Measurements from ENCODE around the gene GMPR2. TPM values are rescaled to one million over a fixed set of nuclear protein-coding genes. Genes with fewer than 3 reads are reported as not detected.
"Not testable (repeated sequence)": the region's sequence is repeated elsewhere in the genome, so short reads cannot be mapped to it uniquely, and the experiment has no call there.

GMPR2 gene
- total and polyA plus RNA-seq, 2 of the 13 experiments (the other 11 are each of a cell fraction or from before 2014, with no cell fraction given): 210 to 273 TPM

- peaks cover 69% of the 10 kb centered on the region for H3K79me2 ChIP-seq (ENCODE audit: insufficient read depth, low read length)
- intact Hi-C loops (cut with micrococcal nuclease; ENCODE audit: unreplicated experiment); H3K9me3 ChIP-seq (ENCODE audit: low read length); H3K27me3 ChIP-seq (ENCODE audit: control insufficient read depth in 1 of 2, insufficient read depth in 2 of 2, low read length in 2 of 2); H3K4me2 ChIP-seq (ENCODE audit: low read depth, low read length); in situ Hi-C loops (cut with HindIII; ENCODE audit: extremely low pct_ligation_motif_present, low pct_unique_long_range_greater_than_20kb); FAIRE-seq; H3K9ac ChIP-seq (ENCODE audit: insufficient read depth, low read depth, low read length); DNase-seq (ENCODE audit: low spot score); H4K20me1 ChIP-seq (ENCODE audit: insufficient read depth, low read length); H3K27ac ChIP-seq (ENCODE audit: extremely low read length, insufficient read depth, low read length); BruUV-seq (replicated peaks); CTCF ChIA-PET (ENCODE audit: low intra/inter-chr PET ratio, low total read pairs); H3K4me3 ChIP-seq (replicated peaks in 1 of 3; ENCODE audit: insufficient read depth in 1 of 3, low read depth in 2 of 3, low read length in 3 of 3); H2AFZ ChIP-seq (ENCODE audit: low read length); TF ChIP-seq ZBTB40 (IDR thresholded peaks at IDR 0.05): not testable (repeated sequence)
- WGBS (ENCODE audit: low lambda C conversion rate): 96% methylated on average over 4 of the region's 4 CpGs
- POLR2A ChIA-PET: interaction anchor here (0.6 to 4.4 kb wide), 6 partner anchors 9 to 207 kb away, joined by 3 to 21 read pairs (median 3); partner anchors contain the start of genes CHMP4A, CIDEB, DHRS1 and NOP9
- H3K4me1 ChIP-seq (ENCODE audit: insufficient read depth, low read length): peaks cover 10% of the 10 kb centered on the region; the same call in 1 of the 2 replicates
- H3K36me3 ChIP-seq (replicated peaks in 1 of 2; ENCODE audit: control insufficient read depth in 1 of 2, insufficient read depth in 2 of 2, low read length in 2 of 2): peaks cover 4 to 12% of the 10 kb centered on the region in 2 experiments; a peak in 4 of 5 replicates
- ATAC-seq: peak; percentile 30; the same call in 2 of the 3 replicates
- TF ChIP-seq ZNF280B (CRISPR knock-in tag; IDR thresholded peaks at IDR 0.05; ENCODE audit: borderline replicate concordance) (peak; percentile 72; the same call in 1 of the 2 replicates), ZNF121 (CRISPR knock-in tag; IDR thresholded peaks at IDR 0.05) (peak; percentile 75; the same call in 1 of the 2 replicates), ZMYM3 (CRISPR knock-in tag; IDR thresholded peaks at IDR 0.05) (peak; percentile 52), ZBTB40 (CRISPR knock-in tag; IDR thresholded peaks at IDR 0.05) (0 out of 2 replicates have a peak, but pooled peaks have one; percentile 39)
Measured at GRCh38 chr14:24222987-24223386, 9.7 kb upstream of the GMPR2 start.
